Ovary (tissue), 9 donors: ENCODE results near the gene TSPAN7. TPM values are rescaled to one million over a fixed set of nuclear protein-coding genes. Genes with fewer than 3 reads are reported as not detected.

Source experiments
- DNase-seq, 5 donors: peaks; one replicate each; pipeline ENCODE4 v3.0.0-alpha.2; 2019 to 2020
- H3K27ac ChIP-seq, 2 donors: fragments of 200-600 bp; one replicate each; pipeline versions ENCODE4 v1.5.1 to v1.8.0; 2019 to 2022
- H3K27me3 ChIP-seq: fragments of 200-600 bp; one replicate; pipeline ENCODE4 v1.8.0; 2022
- H3K36me3 ChIP-seq: fragments of 200-600 bp; sonication (generic); one replicate; pipeline ENCODE4 v1.5.1; 2019
- H3K4me1 ChIP-seq: one replicate; pipeline ENCODE4 v1.8.1; 2013; ENCODE audit warnings: mild to moderate bottlenecking, moderate library complexity; ENCODE audit not compliant: insufficient read depth
- H3K4me3 ChIP-seq: fragments of 200-600 bp; sonication (generic); one replicate; pipeline ENCODE4 v1.5.1; 2017
- H3K9me3 ChIP-seq, 2 donors: fragments of 200-600 bp in 1 of 2; sonication (generic) in 1 of 2; one replicate each; pipeline versions ENCODE4 v1.5.1 to v1.8.1; 2013 to 2019; ENCODE audit warnings: mild to moderate bottlenecking in 1 of 2, moderate library complexity in 1 of 2
- EP300 ChIP-seq: sonication (generic); formaldehyde crosslinking; IDR thresholded peaks from one replicate; pipeline ENCODE4 v1.6.1; 2017; ENCODE audit warnings: antibody characterized with exemption
- POLR2A ChIP-seq: fragments of 450-650 bp; IDR thresholded peaks from one replicate; pipeline ENCODE4 v1.6.1; 2017; ENCODE audit warnings: antibody characterized with exemption, mild to moderate bottlenecking, moderate library complexity
- WGBS, 3 donors: extraction: QIAGEN DNeasy Blood & Tissue Kit in 1 of 3; methylation state at CpG; one replicate each; pipeline versions ENCODE4 v1.1.5 to v1.1.7; 2013 to 2017; 5-methylcytosine and 5-hydroxymethylcytosine counted together
- intact Hi-C, 4 donors: fragments of 100-400 bp; cut with DNase I; formaldehyde crosslinking; loops; one replicate each; pipeline versions ENCODE4 v1.11.0 to v1.15.1; 2022 to 2023
- polyA plus RNA-seq, 2 donors: library from polyadenylated mRNA; stranded (reverse); fragments of 200-250 nt in 1 of 2; fragments of 350-450 nt in 1 of 2; fragmentation: Illumina TruSeq in 1 of 2; extraction: RNeasy Lipid Tissue Mini Kit (QIAGEN cat#74804) in 1 of 2; gene quantifications; one replicate each; pipeline ENCODE4 v1.2.3, GENCODE V29; 2013 to 2014
- total RNA-seq, 7 donors: library from RNA; depleted of rRNA in 2 of 7; stranded (reverse); fragments of >200 nt in 2 of 7; fragmentation: NEBNext Ultra II Directional in 3 of 7; extraction: Animal tissue kit (Norgen Biotek cat#: 25700) in 3 of 7; gene quantifications; one replicate each; pipeline versions ENCODE4 v1.1.0 to v1.2.4, GENCODE V29; 2016 to 2023
- TF ChIP-seq, protein P1 (sequence below), 3 donors: fragments of 450-650 bp in 2 of 3; fragments of 200-600 bp in 1 of 3; IDR thresholded peaks; one replicate each; pipeline versions ENCODE4 v1.5.1 to v1.8.0; 2016 to 2022; ENCODE audit warnings: antibody characterized with exemption in 3 of 3, mild to moderate bottlenecking in 1 of 3
- donor health status: DM: no; HTN: no; CAD: no; lungs with moderate emphysema.
- donor health status: DM: no; HTN: no; CAD: no.
- donor health status: Bipolar disorder and iron deficiency.
- donor health status: DM: yes; HTN: yes; CAD: no.
- donor health status: DM: no; HTN: no; CAD: no.
- donor health status: DM: yes; HTN: yes; CAD: no.

Gene TSPAN7
- total and polyA plus RNA-seq, 9 donors = 8.3 to 84.2 (median 19.5) TPM

DNA sequence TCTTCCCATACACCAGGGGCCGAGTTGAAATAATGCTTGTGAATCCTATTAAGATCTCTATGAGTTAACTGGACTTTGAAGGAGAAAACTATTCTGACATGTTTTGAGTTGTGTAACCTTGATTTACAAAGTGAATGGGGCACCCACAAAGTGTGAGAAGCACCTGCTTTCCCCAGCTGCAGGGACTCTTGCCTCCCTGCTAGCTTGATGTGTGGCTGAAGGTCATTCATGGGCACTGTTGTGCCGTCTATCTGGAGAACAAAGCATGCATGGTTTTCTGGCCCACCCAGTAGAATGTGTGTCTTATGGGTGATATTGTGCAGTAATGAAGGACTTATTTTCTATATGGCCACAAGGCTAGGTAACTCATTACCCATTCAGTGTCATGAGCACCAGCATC is 53.1 kb downstream of the TSPAN7 start:
- Histone ChIP-seq H3K27me3 (no peaks in the 10 kb centered on the region), H3K4me1 (no peaks in the 10 kb centered on the region), H3K27ac (no peak overlapping the region), H3K4me3 (no peak overlapping the region), H3K36me3 (no peaks in the 10 kb centered on the region), H3K9me3 (no peaks in the 10 kb centered on the region)
- intact Hi-C loops = no loop called here
- no peak for DNase-seq
- WGBS, 3 donors = 40 to 53% (median 45%) methylated on average over 2 of the region's 2 CpGs
- TF ChIP-seq EP300 (no peak), POLR2A (no peak)
- TF ChIP-seq, protein P1, sequence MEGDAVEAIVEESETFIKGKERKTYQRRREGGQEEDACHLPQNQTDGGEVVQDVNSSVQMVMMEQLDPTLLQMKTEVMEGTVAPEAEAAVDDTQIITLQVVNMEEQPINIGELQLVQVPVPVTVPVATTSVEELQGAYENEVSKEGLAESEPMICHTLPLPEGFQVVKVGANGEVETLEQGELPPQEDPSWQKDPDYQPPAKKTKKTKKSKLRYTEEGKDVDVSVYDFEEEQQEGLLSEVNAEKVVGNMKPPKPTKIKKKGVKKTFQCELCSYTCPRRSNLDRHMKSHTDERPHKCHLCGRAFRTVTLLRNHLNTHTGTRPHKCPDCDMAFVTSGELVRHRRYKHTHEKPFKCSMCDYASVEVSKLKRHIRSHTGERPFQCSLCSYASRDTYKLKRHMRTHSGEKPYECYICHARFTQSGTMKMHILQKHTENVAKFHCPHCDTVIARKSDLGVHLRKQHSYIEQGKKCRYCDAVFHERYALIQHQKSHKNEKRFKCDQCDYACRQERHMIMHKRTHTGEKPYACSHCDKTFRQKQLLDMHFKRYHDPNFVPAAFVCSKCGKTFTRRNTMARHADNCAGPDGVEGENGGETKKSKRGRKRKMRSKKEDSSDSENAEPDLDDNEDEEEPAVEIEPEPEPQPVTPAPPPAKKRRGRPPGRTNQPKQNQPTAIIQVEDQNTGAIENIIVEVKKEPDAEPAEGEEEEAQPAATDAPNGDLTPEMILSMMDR (IDR thresholded peaks at IDR 0.05) = no peak

DNA sequence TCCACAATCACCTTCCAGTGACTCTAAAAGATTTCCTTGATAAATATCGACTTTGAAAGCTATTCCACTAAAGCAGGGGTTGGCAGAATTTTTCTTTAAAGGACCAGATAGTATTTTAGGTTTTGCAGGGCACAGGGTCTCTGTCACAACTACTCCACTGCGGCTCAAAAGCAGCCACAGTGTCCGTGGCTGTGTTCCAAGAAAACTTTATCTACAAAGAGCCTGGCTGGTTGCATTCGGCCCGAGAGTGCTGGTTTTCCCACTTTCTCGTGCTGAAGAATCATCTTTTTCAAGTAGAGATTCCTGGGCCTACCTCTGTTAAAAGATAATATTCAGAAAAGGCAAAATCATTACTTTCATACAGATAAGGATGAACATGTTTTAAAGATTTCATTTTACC is 55.6 kb downstream of the TSPAN7 start:
- DNase-seq = no peak
- WGBS, 3 donors = 35 to 53% (median 45%) methylated on average over 6 of the region's 6 CpGs
- Histone ChIP-seq H3K27me3 (no peaks in the 10 kb centered on the region), H3K4me1 (no peaks in the 10 kb centered on the region), H3K27ac (no peak overlapping the region), H3K9me3 (no peaks in the 10 kb centered on the region), H3K4me3 (no peak overlapping the region), H3K36me3 (no peaks in the 10 kb centered on the region)
- intact Hi-C loops = no loop called here
- TF ChIP-seq EP300 (no peak), POLR2A (no peak)
- TF ChIP-seq, protein P1 (IDR thresholded peaks at IDR 0.05) = no peak

DNA sequence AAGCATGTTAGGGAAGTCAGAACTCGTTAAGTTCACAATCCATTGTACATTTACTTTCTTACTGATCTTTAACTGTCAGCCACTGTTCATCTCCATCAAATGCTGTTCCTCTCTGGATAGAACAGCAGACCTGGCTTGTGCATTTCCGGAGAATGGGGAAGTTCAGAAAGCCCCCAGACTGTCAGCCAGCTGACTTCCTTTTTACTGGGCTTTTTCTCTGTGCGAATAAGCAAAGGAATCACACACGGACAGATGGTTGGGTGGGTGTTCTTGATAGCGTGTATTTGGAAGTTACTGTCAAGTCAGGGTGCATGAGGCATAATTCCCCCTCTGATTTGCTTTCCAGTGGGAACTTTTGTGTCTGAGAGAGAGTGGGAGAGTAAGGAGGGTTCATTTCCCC is 56.8 kb downstream of the TSPAN7 start:
- Histone ChIP-seq H3K27me3 (no peaks in the 10 kb centered on the region), H3K9me3 (no peaks in the 10 kb centered on the region), H3K4me1 (no peaks in the 10 kb centered on the region), H3K27ac (no peak overlapping the region), H3K4me3 (no peak overlapping the region), H3K36me3 (no peaks in the 10 kb centered on the region)
- 63 to 81% (median 73%) methylated on average over 5 of the region's 5 CpGs for WGBS, 3 donors
- TF ChIP-seq EP300 (no peak), POLR2A (no peak)
- TF ChIP-seq, protein P1 (IDR thresholded peaks at IDR 0.05) = no peak
- intact Hi-C loops = no loop called here
- no peak for DNase-seq

DNA sequence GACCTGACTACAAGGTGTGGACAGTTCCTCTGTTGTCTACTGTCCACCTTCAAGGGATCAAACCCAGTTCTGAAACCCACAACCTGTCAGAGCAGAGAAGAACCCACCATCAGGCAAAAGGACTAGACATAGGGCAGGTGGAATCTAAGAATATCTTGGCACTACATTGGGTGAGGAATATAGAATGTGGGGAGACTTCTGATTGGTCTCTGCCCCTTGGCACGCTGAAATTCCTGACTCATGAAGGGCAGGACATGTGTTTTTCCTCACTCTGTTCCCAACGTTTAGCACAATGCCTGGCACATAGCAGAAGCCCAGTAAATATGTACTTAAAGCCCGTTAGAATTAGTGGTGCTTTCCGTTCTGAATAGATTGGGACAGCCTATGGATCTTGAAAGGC is 59.3 kb downstream of the TSPAN7 start:
- intact Hi-C loops = no loop called here
- no peaks in the 10 kb centered on the region for H3K9me3 ChIP-seq
- TF ChIP-seq, protein P1 (IDR thresholded peaks at IDR 0.05) = no peak
- TF ChIP-seq POLR2A = no peak
- TF ChIP-seq EP300 = no peak
- no peaks in the 10 kb centered on the region for H3K4me1 ChIP-seq
- no peaks in the 10 kb centered on the region for H3K36me3 ChIP-seq
- H3K4me3 ChIP-seq = no peak overlapping the region
- DNase-seq = no peak
- no peaks in the 10 kb centered on the region for H3K27me3 ChIP-seq
- H3K27ac ChIP-seq = no peak overlapping the region
- WGBS, 3 donors = 54 to 57% (median 55%) methylated on average over 4 of the region's 4 CpGs

DNA sequence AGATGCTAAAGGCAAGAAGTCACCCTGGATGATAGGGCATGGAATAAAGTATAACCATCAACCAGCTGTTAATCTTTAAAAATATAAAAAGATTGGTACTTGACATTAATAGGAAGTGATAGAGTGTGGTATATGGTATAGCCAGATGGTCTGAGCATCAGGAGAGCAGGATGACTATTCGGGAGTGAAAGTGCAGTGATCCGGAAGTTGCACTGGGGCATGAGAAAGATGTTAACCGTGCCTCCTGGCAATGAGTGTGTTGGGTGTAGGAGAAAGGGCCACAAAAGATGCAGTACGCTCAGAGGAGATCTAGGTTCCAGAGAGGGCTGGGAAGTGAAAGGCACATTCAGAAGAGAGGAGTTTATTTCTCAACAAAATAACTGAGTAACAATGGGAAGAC is 65.0 kb downstream of the TSPAN7 start:
- 76 to 83% (median 80%) methylated on average over 4 of the region's 4 CpGs for WGBS, 3 donors
- TF ChIP-seq, protein P1 (IDR thresholded peaks at IDR 0.05) = no peak
- TF ChIP-seq POLR2A (no peak), EP300 (no peak)
- no peak for DNase-seq

More for the DNA sequence above, 65.0 kb downstream of the TSPAN7 start:
- no peaks in the 10 kb centered on the region for H3K27me3 ChIP-seq
- no peaks in the 10 kb centered on the region for H3K9me3 ChIP-seq
- no peaks in the 10 kb centered on the region for H3K36me3 ChIP-seq
- H3K27ac ChIP-seq = no peak overlapping the region
- H3K4me3 ChIP-seq = no peak overlapping the region
- intact Hi-C loops = no loop called here
- no peaks in the 10 kb centered on the region for H3K4me1 ChIP-seq
